GM12878 (cell line): ENCODE results near the gene PSMD1. TPM values are rescaled to one million over a fixed set of nuclear protein-coding genes. Genes with fewer than 3 reads are reported as not detected.

Experiments
- ATAC-seq: fragments of 200-7000 bp; cut with Tn5 transposase; 3 replicates; pipeline ENCODE4 v1.9.1; 2020; ENCODE audit warnings: mild to moderate bottlenecking, moderate library complexity
- Bru-seq: library from RNA; stranded (reverse); fragments of 400-500 nt; gene quantifications from one replicate; lab custom pipeline; 2021; lab: Mats Ljungman, UMichigan
- BruChase-seq, 2 experiments: library from RNA; stranded (reverse); fragments of 400-500 nt; gene quantifications; one replicate each; lab custom pipeline; 2021; lab: Mats Ljungman, UMichigan
- BruUV-seq: library from RNA; stranded (reverse); fragments of 400-500 nt; replicated peaks from 2 replicates; lab custom pipeline; 2021; lab: Mats Ljungman, UMichigan
- CTCF ChIA-PET: fragments of 300-600 bp; sonication (Branson Sonifier 250); formaldehyde crosslinking; extraction: SDS; loops from one replicate; lab custom pipeline; 2021; ENCODE audit warnings: inconsistent platforms; lab: Yijun Ruan, JAX
- POLR2A ChIA-PET: fragments of 350-600 bp; formaldehyde crosslinking; extraction: SDS; loops from one replicate; lab custom pipeline; 2021; ENCODE audit warnings: inconsistent platforms; lab: Charles Lee
- RAD21 ChIA-PET: fragments of 300-600 bp; sonication (Branson Sonifier 250); formaldehyde crosslinking; loops from one replicate; lab custom pipeline; 2023; ENCODE audit warnings: antibody characterized with exemption; ENCODE audit not compliant: unreplicated experiment; lab: Charles Lee
- SMC1A ChIA-PET: fragments of 300-600 bp; sonication (Branson Sonifier 250); formaldehyde crosslinking; loops from one replicate; lab custom pipeline; 2023; ENCODE audit not compliant: unreplicated experiment, uncharacterized antibody; lab: Charles Lee
- DNase-seq: peaks from one replicate; pipeline ENCODE4 v3.0.0-alpha.2; 2011; ENCODE audit warnings: low read depth, low spot score
- FAIRE-seq: peaks from 3 replicates; lab custom pipeline; 2011; peaks lifted over from hg19 to GRCh38; lab: Jason Lieb, UNC
- H2AFZ ChIP-seq: 2 replicates; pipeline ENCODE4 v1.6.0; 2011; ENCODE audit warnings: low read depth, low read length, control low read depth; ENCODE audit not compliant: control insufficient read depth
- H3K27ac ChIP-seq: 2 replicates; pipeline ENCODE4 v1.5.1; 2011; ENCODE audit warnings: control low read depth; ENCODE audit not compliant: control insufficient read depth, insufficient read depth
- H3K27me3 ChIP-seq, 2 experiments: replicated peaks in 1 of 2; 2 replicates each; pipeline versions ENCODE4 v1.6.0 to v1.6.1; 2011; ENCODE audit warnings: low read length in 1 of 2; ENCODE audit not compliant: control insufficient read depth in 2 of 2, insufficient read depth in 2 of 2
- H3K36me3 ChIP-seq, 2 experiments: 2 replicates each; pipeline ENCODE4 v1.5.1; 2011; ENCODE audit warnings: low read length in 1 of 2; ENCODE audit not compliant: control insufficient read depth in 2 of 2, insufficient read depth in 2 of 2
- H3K4me1 ChIP-seq: 2 replicates; pipeline ENCODE4 v1.6.1; 2011; ENCODE audit warnings: mild to moderate bottlenecking, low read length, moderate library complexity, mixed read lengths; ENCODE audit not compliant: control insufficient read depth, insufficient read depth
- H3K4me2 ChIP-seq: 2 replicates; pipeline ENCODE4 v1.6.0; 2011; ENCODE audit warnings: control low read depth; ENCODE audit not compliant: control insufficient read depth, insufficient read depth
- H3K4me3 ChIP-seq: fragments of 200-600 bp; sonication (generic); 2 replicates; pipeline ENCODE4 v1.5.1; 2016
- H3K79me2 ChIP-seq: 2 replicates; pipeline ENCODE4 v1.6.0; 2011; ENCODE audit warnings: low read length; ENCODE audit not compliant: control insufficient read depth, insufficient read depth
- H3K9ac ChIP-seq: 2 replicates; pipeline ENCODE4 v1.8.0; 2011; ENCODE audit warnings: low read length, control low read depth, mixed read lengths; ENCODE audit not compliant: control insufficient read depth, insufficient read depth
- H3K9me3 ChIP-seq: replicated peaks from 3 replicates; pipeline ENCODE4 v1.5.1; 2011; ENCODE audit warnings: mild to moderate bottlenecking, low read length; ENCODE audit not compliant: control insufficient read depth, insufficient read depth
- H4K20me1 ChIP-seq: 2 replicates; pipeline ENCODE4 v1.6.0; 2011; ENCODE audit not compliant: control insufficient read depth, insufficient read depth
- ATF7 ChIP-seq: fragments of 450-650 bp; IDR thresholded peaks from 2 replicates; pipeline ENCODE4 v1.6.1; 2016; ENCODE audit warnings: low read depth, mild to moderate bottlenecking
- BHLHE40 ChIP-seq, 2 experiments: fragments of 450-650 bp in 1 of 2; IDR thresholded peaks; 2 replicates each; pipeline ENCODE4 v1.6.1; 2011 to 2017; ENCODE audit warnings: low read depth in 2 of 2, borderline replicate concordance in 1 of 2, improper control_type of control experiment in 1 of 2, low read length in 1 of 2, mild to moderate bottlenecking in 1 of 2
- CHD4 ChIP-seq: fragments of 200-600 bp; sonication (generic); IDR thresholded peaks from 2 replicates; pipeline ENCODE4 v1.6.1; 2016; ENCODE audit warnings: mild to moderate bottlenecking
- EP300 ChIP-seq, 2 experiments: fragments of 150-350 bp in 1 of 2; IDR thresholded peaks; 2 replicates each; pipeline ENCODE4 v1.6.1; 2011 to 2012; ENCODE audit warnings: low read depth in 2 of 2, low read length in 2 of 2, borderline replicate concordance in 1 of 2, improper control_type of control experiment in 1 of 2, inconsistent platforms in 1 of 2; ENCODE audit not compliant: control insufficient read depth in 1 of 2
- FOXK2 ChIP-seq: fragments of 450-650 bp; IDR thresholded peaks from 2 replicates; pipeline ENCODE4 v1.6.1; 2017; ENCODE audit warnings: mild to moderate bottlenecking, moderate library complexity
- GABPA ChIP-seq: IDR thresholded peaks from 2 replicates; pipeline ENCODE4 v1.6.1; 2014; ENCODE audit warnings: antibody characterized with exemption, low read depth, mild to moderate bottlenecking, inconsistent platforms
- JUND ChIP-seq: IDR thresholded peaks from 2 replicates; pipeline ENCODE4 v1.6.1; 2012; ENCODE audit warnings: low read depth, mild to moderate bottlenecking, low read length, improper control_type of control experiment, moderate library complexity
- MTA3 ChIP-seq: IDR thresholded peaks from 2 replicates; pipeline ENCODE4 v1.6.1; 2012; ENCODE audit warnings: low read length, inconsistent platforms, borderline replicate concordance
- NFXL1 ChIP-seq: fragments of 450-650 bp; IDR thresholded peaks from 2 replicates; pipeline ENCODE4 v1.6.1; 2017; ENCODE audit warnings: antibody characterized with exemption, mild to moderate bottlenecking, borderline replicate concordance
- NFYB ChIP-seq: IDR thresholded peaks from 2 replicates; pipeline ENCODE4 v1.6.1; 2011; ENCODE audit warnings: low read depth, mild to moderate bottlenecking, low read length, improper control_type of control experiment, moderate library complexity; ENCODE audit not compliant: insufficient read depth
- NKRF ChIP-seq: fragments of 450-650 bp; conservative IDR thresholded peaks from 2 replicates; pipeline ENCODE4 v1.6.1; 2017; ENCODE audit warnings: mild to moderate bottlenecking, moderate library complexity
- RELA ChIP-seq: fragments of 450-650 bp; IDR thresholded peaks from 2 replicates; pipeline ENCODE4 v1.8.0; 2014; ENCODE audit warnings: borderline replicate concordance; ENCODE audit not compliant: partially characterized antibody
- TCF12 ChIP-seq: IDR thresholded peaks from 2 replicates; pipeline ENCODE4 v1.6.1; 2011; ENCODE audit warnings: low read depth, mild to moderate bottlenecking, low read length
- YY1 ChIP-seq: IDR thresholded peaks from 2 replicates; pipeline ENCODE4 v1.6.1; 2011; ENCODE audit warnings: low read depth, mild to moderate bottlenecking, low read length
- ZZZ3 ChIP-seq: IDR thresholded peaks from 2 replicates; pipeline ENCODE4 v1.6.1; 2011; ENCODE audit warnings: low read depth; ENCODE audit not compliant: control insufficient read depth, insufficient read length
- WGBS: methylation state at CpG from one replicate; pipeline ENCODE4 v1.1.6; 2016; ENCODE audit warnings: low lambda C conversion rate; ENCODE audit not compliant: insufficient replicate concordance, insufficient coverage; ENCODE audit errors: missing lambda C conversion rate; 5-methylcytosine and 5-hydroxymethylcytosine counted together
- in situ Hi-C: fragments of 300-500 bp; cut with MboI; formaldehyde crosslinking; loops from 9 replicates; pipeline ENCODE4 v1.14.3; 2018; ENCODE audit warnings: mixed read lengths
- intact Hi-C: fragments of 100-400 bp; cut with micrococcal nuclease; formaldehyde crosslinking; loops from one replicate; pipeline ENCODE4 v1.14.2; 2022; ENCODE audit not compliant: unreplicated experiment
- long read RNA-seq, 2 experiments: library from polyadenylated mRNA; unstranded; transcript quantifications; one replicate each; pipeline ENCODE4 v2.0.0, GENCODE V29; 2019 to 2020
- polyA minus RNA-seq, 3 experiments: library from RNA; depleted of rRNA, polyadenylated mRNA; stranded (reverse); fragments of >200 nt; gene quantifications; 2 replicates each; pipeline ENCODE4 v1.2.3, GENCODE V29; 2011
- polyA plus RNA-seq, 11 experiments: library from polyadenylated mRNA; depleted of rRNA in 4 of 11; unstranded in 6 of 11; stranded (reverse) in 5 of 11; fragments of >200 nt; fragmentation: Nextera tagmentation in 4 of 11; fragmentation: Illumina TruSeq in 1 of 11; extraction: Ambion mirVana in 4 of 11; extraction: Trizol in 1 of 11; gene quantifications; 1 replicate in 1 of 11; 2 replicates in 10 of 11; pipeline versions ENCODE4 v1.2.1 to v1.2.3, GENCODE V29; 2011 to 2016; ENCODE audit warnings: inconsistent platforms in 2 of 11, missing spikeins in 2 of 11, low read depth in 1 of 11
- total RNA-seq, 4 experiments: library from RNA; depleted of rRNA in 3 of 4; stranded (reverse); fragments of >200 nt in 3 of 4; fragmentation: Illumina TruSeq in 1 of 4; extraction: Trizol in 1 of 4; gene quantifications; 2 replicates each; pipeline versions ENCODE4 v1.2.1 to v1.2.3, GENCODE V29; 2013 to 2021

Gene PSMD1
- total RNA-seq (2013; cell fraction: nucleolus; rRNA removed): 88.5 and 91.8 TPM in 2 replicates
- 104 and 110 TPM in 2 replicates for total RNA-seq (2014; rRNA removed)
- 117 and 120 TPM in 2 replicates for total RNA-seq (2014; rRNA removed; fragmentation: Illumina TruSeq; extraction: Trizol)
- 109 and 117 TPM in 2 replicates for total RNA-seq (2021)
- 31.5 TPM for polyA plus RNA-seq (2011; ENCODE audit: low read depth)
- 139 and 176 TPM in 2 replicates for polyA plus RNA-seq (2011; rRNA removed)
- 142 and 159 TPM in 2 replicates for polyA plus RNA-seq (2011; cell fraction: cytosol; rRNA removed)
- polyA plus RNA-seq (2011; cell fraction: nucleus; rRNA removed): 73.5 and 85.9 TPM in 2 replicates
- 45.3 and 53.4 TPM in 2 replicates for polyA plus RNA-seq (2012)
- 142 and 159 TPM in 2 replicates for polyA plus RNA-seq (2014; fragmentation: Illumina TruSeq; extraction: Trizol)
- 100 to 1,000 TPM in 1 of 2 experiments, 10 to 100 TPM in 1; 96.4 to 220 TPM for polyA plus RNA-seq (2014; fragmentation: Nextera tagmentation; extraction: Ambion mirVana)
- polyA plus RNA-seq (2014; rRNA removed): 80.4 and 87.4 TPM in 2 replicates
- polyA plus RNA-seq (2016; fragmentation: Nextera tagmentation; extraction: Ambion mirVana): 100 to 1,000 TPM; 162 to 165 TPM
- 249 and 446 TPM in 2 replicates for polyA minus RNA-seq (2011; rRNA and poly(A)+ RNA removed)
- 42.6 and 49.5 TPM in 2 replicates for polyA minus RNA-seq (2011; cell fraction: cytosol; rRNA and poly(A)+ RNA removed)
- polyA minus RNA-seq (2011; cell fraction: nucleus; rRNA and poly(A)+ RNA removed): 42.8 and 75.7 TPM in 2 replicates
- percentile 79 among the genes with signal in this experiment for Bru-seq, nascent RNA
- BruChase-seq, experiment 1, labeled RNA remaining after a 6-hour chase: percentile 78 among the genes with signal in this experiment
- BruChase-seq, experiment 2, labeled RNA remaining after a 2-hour chase: percentile 77 among the genes with signal in this experiment
- long read RNA-seq, experiment 1, transcript PSMD1-201 (25 exons, 3,326 nt): major isoform, 17 of 196 reads
- long read RNA-seq, experiment 1, partial matches to known transcripts: 167 of 196 reads
- long read RNA-seq, experiment 1, other reads (novel, unspliced or antisense): 12 of 196 reads
- long read RNA-seq, experiment 2, transcript PSMD1-201 (25 exons, 3,326 nt): major isoform, 24 of 2,598 reads
- long read RNA-seq, experiment 2, partial matches to known transcripts: 2,506 of 2,598 reads
- long read RNA-seq, experiment 2, other reads (novel, unspliced or antisense): 67 of 2,598 reads

DNA sequence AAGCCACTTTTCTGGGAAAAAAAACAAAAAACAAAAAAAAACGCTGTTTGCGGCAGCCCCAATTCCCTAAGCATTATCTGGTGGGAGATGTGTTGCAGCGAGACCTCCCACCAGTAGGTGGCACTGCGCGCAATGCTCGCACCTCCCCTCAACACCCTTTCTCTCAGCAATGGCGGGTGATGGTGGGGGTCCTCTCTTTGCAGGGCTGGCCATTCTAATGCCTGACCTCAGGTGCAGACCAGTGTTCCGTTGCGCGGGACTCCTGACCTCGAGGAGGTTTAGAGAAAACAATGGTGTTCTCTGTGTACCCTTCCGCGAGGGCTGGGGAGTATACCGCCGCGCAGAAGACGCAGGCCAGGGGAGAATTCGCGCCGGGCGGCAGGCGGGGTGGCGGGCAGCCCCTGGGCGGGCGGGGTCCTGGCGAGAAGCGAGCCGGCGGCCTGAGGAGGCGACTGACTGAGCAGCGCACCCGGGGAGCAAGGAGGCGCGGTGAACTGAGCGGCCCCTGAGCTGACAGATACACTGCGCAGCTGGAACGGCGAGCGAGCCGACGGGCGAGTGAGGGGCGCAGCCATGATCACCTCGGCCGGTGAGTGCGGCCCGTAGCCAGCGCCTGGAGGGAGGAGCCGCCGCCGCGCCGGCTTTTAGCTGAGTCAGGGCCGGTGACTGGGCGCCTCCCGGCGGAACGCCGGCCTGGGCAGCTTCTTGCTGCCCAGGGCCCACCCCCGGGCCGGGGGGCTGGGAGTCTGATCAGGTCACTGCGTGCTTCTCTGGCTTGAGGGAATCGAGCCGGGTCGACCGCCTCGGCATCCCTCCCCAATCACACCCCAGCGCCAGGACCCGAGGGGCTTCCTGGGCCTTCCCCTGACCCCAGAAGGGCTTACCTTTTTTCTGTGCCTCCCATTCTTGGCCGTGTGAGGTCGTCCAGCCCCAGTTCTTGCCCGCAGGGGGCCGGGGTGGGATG, at the start of gene PSMD1:
Gene PSMD1, plus strand, starts transcription at position 415 of the 964 bp plus-strand sequence. Its CDS starts 159 bp downstream, at position 574.
- no peaks in the 10 kb centered on the region for H3K9me3 ChIP-seq
- ChIA-PET CTCF (interaction anchor here (0.6 to 3.5 kb wide), 11 partner anchors 9 to 395 kb away, joined by 3 to 16 read pairs (median 4); no protein-coding TSS in a partner anchor), SMC1A (interaction anchor here (0.7 to 2.1 kb wide), 3 partner anchors 53 to 160 kb away, joined by 3 to 4 read pairs (median 3); no protein-coding TSS in a partner anchor), RAD21 (interaction anchor here (0.5 to 1.3 kb wide), 6 partner anchors 47 to 409 kb away, joined by 3 to 5 read pairs (median 3); no protein-coding TSS in a partner anchor), POLR2A (interaction anchor here (0.9 to 1.3 kb wide), 3 partner anchors 136 to 408 kb away, joined by 3 to 4 read pairs (median 3); partner anchors contain the start of gene NCL)
- H3K4me2 ChIP-seq: peak within 1 kb of the TSS; percentile 93
- BruUV-seq: no TSS peak
- peaks cover 8% of the 10 kb centered on the region; the same call in 1 of the 2 replicates for H3K4me1 ChIP-seq
- H3K36me3 ChIP-seq: no peaks in the 10 kb centered on the region
- intact Hi-C loops: loop anchor here (1.0 to 2.0 kb wide), 2 partner anchors 132 to 154 kb away; partner anchors contain the start of gene GPR55
- peak; percentile 87 for ATAC-seq
- FAIRE-seq: peak; percentile 91
- H3K9ac ChIP-seq: peak within 1 kb of the TSS; percentile 96
- H3K4me3 ChIP-seq: peak within 1 kb of the TSS; percentile 90
- H4K20me1 ChIP-seq: 0 out of 2 replicates have a peak, but pooled peaks cover 3% of the 10 kb centered on the region
- peak within 1 kb of the TSS; percentile 99 for H2AFZ ChIP-seq
- WGBS: under 1% methylated on average over 61 of the region's 73 CpGs
- H3K27ac ChIP-seq: peak within 1 kb of the TSS; percentile 92
- no peaks in the 10 kb centered on the region for H3K27me3 ChIP-seq
- DNase-seq: peak; percentile 80
- H3K79me2 ChIP-seq: peaks cover 45% of the 10 kb centered on the region
- in situ Hi-C loops: no loop called here
- peak; percentile 97 for TF ChIP-seq YY1
- peak; percentile 46 for TF ChIP-seq FOXK2
- no peak for TF ChIP-seq ZZZ3
- no peak for TF ChIP-seq CHD4
- TF ChIP-seq ATF7: no peak
- no peak for TF ChIP-seq NFXL1
- peak; percentile 81 for TF ChIP-seq NKRF
- TF ChIP-seq BHLHE40 (IDR thresholded peaks at IDR 0.05; ENCODE audit: borderline replicate concordance in 1 of 2, low read depth in 2 of 2, low read length in 1 of 2): peak; percentile 23 to 39; a peak in 2 of 4 replicates
- TF ChIP-seq JUND: no peak
- TF ChIP-seq NFYB: no peak
- TF ChIP-seq TCF12: peak; percentile 47; the same call in 1 of the 2 replicates
- TF ChIP-seq MTA3: no peak
- no peak for TF ChIP-seq GABPA
- TF ChIP-seq RELA: peak; percentile 81
- 0 out of 4 replicates have a peak, but pooled peaks of 1 of the 2 experiments have one; percentile 10 for TF ChIP-seq EP300 (IDR thresholded peaks at IDR 0.05; ENCODE audit: borderline replicate concordance in 1 of 2, control insufficient read depth in 1 of 2, low read depth in 2 of 2, low read length in 2 of 2)
